IPS-15b (cell line): ENCODE results near the gene PKN1.
"Not testable (repeated sequence)": the region's sequence is repeated elsewhere in the genome, so short reads cannot be mapped to it uniquely, and the experiment has no call there.

Experiments used
- H3K27me3 ChIP-seq: one replicate; pipeline ENCODE4 v1.6.1; 2013; ENCODE audit warnings: low read length; ENCODE audit not compliant: control insufficient read depth, insufficient read depth
- H3K36me3 ChIP-seq: one replicate; pipeline ENCODE4 v1.6.1; 2013; ENCODE audit warnings: low read length; ENCODE audit not compliant: control insufficient read depth, insufficient read depth
- H3K4me1 ChIP-seq: one replicate; pipeline ENCODE4 v1.6.1; 2013; ENCODE audit warnings: mild to moderate bottlenecking, low read length; ENCODE audit not compliant: control insufficient read depth, insufficient read depth
- H3K4me3 ChIP-seq: one replicate; pipeline ENCODE4 v1.5.1; 2013; ENCODE audit warnings: low read depth, low read length
- H3K9ac ChIP-seq: one replicate; pipeline ENCODE4 v1.6.1; 2013; ENCODE audit warnings: low read depth, mild to moderate bottlenecking, low read length
- H3K9me3 ChIP-seq: one replicate; pipeline ENCODE4 v1.6.1; 2013; ENCODE audit warnings: mild to moderate bottlenecking, low read length; ENCODE audit not compliant: control insufficient read depth, insufficient read depth

The PKN1 gene

GRCh38 chr19:14462401-14462800 is 29.3 kb downstream of the PKN1 start:
- not testable (repeated sequence) for H3K9me3 ChIP-seq, H3K9ac ChIP-seq, H3K4me3 ChIP-seq, H3K27me3 ChIP-seq, H3K4me1 ChIP-seq
- peaks cover 18% of the 10 kb centered on the region for H3K36me3 ChIP-seq

GRCh38 chr19:14463747-14464146 is 30.6 kb downstream of the PKN1 start:
- Histone ChIP-seq H3K9me3 (no peaks in the 10 kb centered on the region), H3K27me3 (no peaks in the 10 kb centered on the region), H3K9ac (no peak overlapping the region), H3K4me1 (no peaks in the 10 kb centered on the region), H3K36me3 (peaks cover 18% of the 10 kb centered on the region), H3K4me3 (no peak overlapping the region)

- no peaks in the 10 kb centered on the region for H3K4me1 ChIP-seq
- H3K9me3 ChIP-seq = no peaks in the 10 kb centered on the region
- H3K27me3 ChIP-seq = no peaks in the 10 kb centered on the region
- H3K36me3 ChIP-seq = peaks cover 28% of the 10 kb centered on the region
- no peak overlapping the region for H3K9ac ChIP-seq
- no peak overlapping the region for H3K4me3 ChIP-seq
Measured at GRCh38 chr19:14467391-14467790, 34.3 kb downstream of the PKN1 start.

- H3K27me3 ChIP-seq = no peaks in the 10 kb centered on the region
- no peaks in the 10 kb centered on the region for H3K4me1 ChIP-seq
- no peak overlapping the region for H3K4me3 ChIP-seq
- H3K9me3 ChIP-seq = no peaks in the 10 kb centered on the region
- peaks cover 28% of the 10 kb centered on the region for H3K36me3 ChIP-seq
- H3K9ac ChIP-seq = no peak overlapping the region
Measured at GRCh38 chr19:14467816-14468215, 34.7 kb downstream of the PKN1 start.

- H3K9ac ChIP-seq = no peak overlapping the region
- H3K9me3 ChIP-seq = no peaks in the 10 kb centered on the region
- H3K4me3 ChIP-seq = no peak overlapping the region
- H3K27me3 ChIP-seq = no peaks in the 10 kb centered on the region
- H3K4me1 ChIP-seq = no peaks in the 10 kb centered on the region
- peaks cover 20% of the 10 kb centered on the region for H3K36me3 ChIP-seq
Measured at GRCh38 chr19:14470031-14470876, 37.1 kb downstream of the PKN1 start.

GRCh38 chr19:14471436-14472187 is 38.5 kb downstream of the PKN1 start:
- H3K4me1 ChIP-seq = peaks cover 3% of the 10 kb centered on the region
- peaks cover 14% of the 10 kb centered on the region for H3K36me3 ChIP-seq
- H3K4me3 ChIP-seq = no peak overlapping the region
- no peaks in the 10 kb centered on the region for H3K27me3 ChIP-seq
- H3K9ac ChIP-seq = no peak overlapping the region
- H3K9me3 ChIP-seq = no peaks in the 10 kb centered on the region

GRCh38 chr19:14472202-14472938 is 39.3 kb downstream of the PKN1 start:
- no peaks in the 10 kb centered on the region for H3K27me3 ChIP-seq
- H3K36me3 ChIP-seq = peaks cover 14% of the 10 kb centered on the region
- H3K4me1 ChIP-seq = peaks cover 3% of the 10 kb centered on the region
- H3K4me3 ChIP-seq = peak overlapping the region; percentile 59
- peak overlapping the region; percentile 81 for H3K9ac ChIP-seq
- no peaks in the 10 kb centered on the region for H3K9me3 ChIP-seq

- Histone ChIP-seq H3K4me3 (peak overlapping the region; percentile 59), H3K36me3 (peaks cover 20% of the 10 kb centered on the region), H3K9ac (no peak overlapping the region), H3K4me1 (peaks cover 3% of the 10 kb centered on the region), H3K9me3 (no peaks in the 10 kb centered on the region), H3K27me3 (no peaks in the 10 kb centered on the region)
Measured at GRCh38 chr19:14473073-14473977, 40.2 kb downstream of the PKN1 start.

GRCh38 chr19:14473978-14474578 is 41.0 kb downstream of the PKN1 start:
- peaks cover 24% of the 10 kb centered on the region for H3K36me3 ChIP-seq
- no peaks in the 10 kb centered on the region for H3K27me3 ChIP-seq
- no peak overlapping the region for H3K9ac ChIP-seq
- H3K4me3 ChIP-seq = no peak overlapping the region
- H3K4me1 ChIP-seq = peaks cover 3% of the 10 kb centered on the region
- H3K9me3 ChIP-seq = no peaks in the 10 kb centered on the region

- peaks cover 25% of the 10 kb centered on the region for H3K36me3 ChIP-seq
- H3K9me3 ChIP-seq = no peaks in the 10 kb centered on the region
- peaks cover 3% of the 10 kb centered on the region for H3K4me1 ChIP-seq
- no peaks in the 10 kb centered on the region for H3K27me3 ChIP-seq
- H3K9ac ChIP-seq = no peak overlapping the region
- peak overlapping the region; percentile 16 for H3K4me3 ChIP-seq
Measured at GRCh38 chr19:14474827-14475226, 41.7 kb downstream of the PKN1 start.
